Endothelial cell of umbilical vein (primary cell): ENCODE data around the gene KIAA0753. TPM values are rescaled to one million over a fixed set of nuclear protein-coding genes. Genes with fewer than 3 reads are reported as not detected.

Experiments used
- BruUV-seq: library from RNA; stranded (reverse); fragments of 400-500 nt; replicated peaks from 2 replicates; lab custom pipeline; 2021; lab: Mats Ljungman, UMichigan
- CTCF ChIA-PET: fragments of 300-600, 350-600 bp; sonication (Branson Sonifier 250); formaldehyde crosslinking; loops from one replicate; lab custom pipeline; 2021; ENCODE audit warnings: antibody characterized with exemption, inconsistent platforms; lab: Charles Lee
- POLR2A ChIA-PET: fragments of 300-600, 350-600 bp; sonication (Branson Sonifier 250); formaldehyde crosslinking; loops from one replicate; lab custom pipeline; 2021; ENCODE audit warnings: antibody characterized with exemption, inconsistent platforms; lab: Charles Lee
- DNase-seq: peaks from one replicate; pipeline ENCODE4 v3.0.0-alpha.2; 2011; ENCODE audit warnings: low read depth, low spot score
- FAIRE-seq: peaks from 2 replicates; lab custom pipeline; 2011; peaks lifted over from hg19 to GRCh38; lab: Jason Lieb, UNC
- H2AFZ ChIP-seq: 2 replicates; pipeline ENCODE4 v1.6.0; 2012; ENCODE audit warnings: low read depth, low read length, control low read depth, inconsistent platforms
- H3K27ac ChIP-seq: 2 replicates; pipeline ENCODE4 v1.5.1; 2011; ENCODE audit warnings: low read depth, mild to moderate bottlenecking, control low read depth, low read length, moderate library complexity; ENCODE audit not compliant: insufficient read depth
- H3K27me3 ChIP-seq, 2 experiments: 2 replicates each; pipeline versions ENCODE4 v1.6.0 to v1.6.1; 2011; ENCODE audit warnings: low read length in 2 of 2, mixed read lengths in 1 of 2; ENCODE audit not compliant: control insufficient read depth in 2 of 2, insufficient read depth in 2 of 2
- H3K36me3 ChIP-seq, 2 experiments: 2 replicates in 1 of 2; 3 replicates in 1 of 2; pipeline ENCODE4 v1.5.1; 2011; ENCODE audit warnings: low read length in 2 of 2, mild to moderate bottlenecking in 1 of 2, moderate library complexity in 1 of 2; ENCODE audit not compliant: control insufficient read depth in 2 of 2, insufficient read depth in 2 of 2; ENCODE audit errors: extremely low read depth in 1 of 2
- H3K4me1 ChIP-seq: 3 replicates; pipeline ENCODE4 v1.5.1; 2011; ENCODE audit warnings: mild to moderate bottlenecking, low read length; ENCODE audit not compliant: control insufficient read depth, insufficient read depth; ENCODE audit errors: extremely low read depth
- H3K4me2 ChIP-seq: 2 replicates; pipeline ENCODE4 v1.6.1; 2011; ENCODE audit warnings: low read length, control low read depth, mixed read lengths; ENCODE audit not compliant: insufficient read depth
- H3K4me3 ChIP-seq, 3 experiments: fragments of 200-600 bp in 1 of 3; sonication (generic), shearing (Covaris generic) in 1 of 3; replicated peaks in 1 of 3; 2 replicates each; pipeline ENCODE4 v1.5.1; 2011 to 2016; ENCODE audit warnings: control low read depth in 3 of 3, low read length in 3 of 3, mild to moderate bottlenecking in 2 of 3, inconsistent platforms in 1 of 3, low read depth in 1 of 3, moderate library complexity in 1 of 3; ENCODE audit not compliant: insufficient read depth in 1 of 3
- H3K79me2 ChIP-seq: 2 replicates; pipeline ENCODE4 v1.6.0; 2012; ENCODE audit warnings: low read length, inconsistent platforms; ENCODE audit not compliant: control insufficient read depth, insufficient read depth
- H3K9ac ChIP-seq: replicated peaks from 2 replicates; pipeline ENCODE3; 2011; ENCODE audit warnings: low read length, control low read depth; ENCODE audit not compliant: insufficient read depth; ENCODE audit errors: extremely low read depth
- H3K9me1 ChIP-seq: replicated peaks from 3 replicates; pipeline ENCODE4 v1.6.0; 2011; ENCODE audit warnings: mild to moderate bottlenecking, low read length; ENCODE audit not compliant: control insufficient read depth, insufficient read depth; ENCODE audit errors: extremely low read depth
- H3K9me3 ChIP-seq: replicated peaks from 2 replicates; pipeline ENCODE4 v1.5.1; 2012; ENCODE audit warnings: low read length, inconsistent platforms; ENCODE audit not compliant: control insufficient read depth, insufficient read depth
- H4K20me1 ChIP-seq: replicated peaks from 2 replicates; pipeline ENCODE3; 2011; ENCODE audit warnings: mild to moderate bottlenecking, low read length; ENCODE audit not compliant: control insufficient read depth, insufficient read depth; ENCODE audit errors: extremely low read depth
- EZH2 ChIP-seq: IDR thresholded peaks from 2 replicates; pipeline ENCODE4 v1.6.1; 2012; ENCODE audit warnings: borderline replicate concordance, low read depth, mild to moderate bottlenecking, moderate library complexity, low read length, inconsistent platforms; ENCODE audit not compliant: severe bottlenecking
- FOS ChIP-seq: IDR thresholded peaks from 2 replicates; pipeline ENCODE4 v1.6.1; 2011; ENCODE audit warnings: mild to moderate bottlenecking, low read length, moderate library complexity, borderline replicate concordance; ENCODE audit not compliant: insufficient read depth
- GATA2 ChIP-seq: IDR thresholded peaks from 2 replicates; pipeline ENCODE4 v1.7.0; 2011; ENCODE audit warnings: low read depth, mild to moderate bottlenecking, moderate library complexity, mixed read lengths, low read length; ENCODE audit not compliant: insufficient read length, insufficient read depth
- JUN ChIP-seq: IDR thresholded peaks from 2 replicates; pipeline ENCODE4 v1.6.1; 2011; ENCODE audit warnings: borderline replicate concordance, low read depth; ENCODE audit not compliant: insufficient read length, insufficient read depth
- MYC ChIP-seq: IDR thresholded peaks from one replicate; pipeline ENCODE4 v1.6.1; 2011; ENCODE audit warnings: mild to moderate bottlenecking, low read depth, low read length
- POLR2A ChIP-seq: IDR thresholded peaks from 2 replicates; pipeline ENCODE4 v1.6.1; 2012; ENCODE audit warnings: low read depth, mild to moderate bottlenecking, control low read depth, low read length
- POLR2AphosphoS5 ChIP-seq: IDR thresholded peaks from 2 replicates; pipeline ENCODE4 v1.6.1; 2012; ENCODE audit warnings: low read depth, mild to moderate bottlenecking, control low read depth, low read length, moderate library complexity; ENCODE audit not compliant: insufficient read depth
- dilution Hi-C: fragments of 300-500 bp; cut with MboI; formaldehyde crosslinking; loops from one replicate; pipeline ENCODE4 v1.15.0; 2019; ENCODE audit warnings: low sequenced_read_pairs; ENCODE audit not compliant: extremely low pct_ligation_motif_present
- intact Hi-C: fragments of 100-400 bp; cut with micrococcal nuclease; formaldehyde crosslinking; loops from one replicate; pipeline ENCODE4 v1.10.0; 2022
- polyA plus RNA-seq, 4 experiments: library from polyadenylated mRNA; depleted of rRNA in 3 of 4; stranded (reverse) in 3 of 4; unstranded in 1 of 4; fragments of >200 nt; gene quantifications; 2 replicates each; pipeline versions ENCODE4 v1.2.1 to v1.2.3, GENCODE V29; 2011 to 2012; ENCODE audit warnings: missing spikeins in 1 of 4
- total RNA-seq: library from RNA; stranded (reverse); gene quantifications from 2 replicates; pipeline ENCODE4 v1.2.3, GENCODE V29; 2021
- TF ChIP-seq, protein P1 (sequence below): IDR thresholded peaks from 2 replicates; pipeline ENCODE4 v1.6.1; 2011; ENCODE audit not compliant: insufficient read depth, insufficient read length
- TF ChIP-seq, protein P2 (sequence below), 2 donors: IDR thresholded peaks; 1 replicate in 1 of 2; 2 replicates in 1 of 2; pipeline ENCODE4 v1.5.1; 2011; ENCODE audit warnings: low read length in 2 of 2, mild to moderate bottlenecking in 2 of 2, moderate library complexity in 2 of 2, control low read depth in 1 of 2, inconsistent platforms in 1 of 2, low read depth in 1 of 2; ENCODE audit not compliant: insufficient read depth in 1 of 2; ENCODE audit errors: extremely low read depth in 1 of 2

KIAA0753 gene
- total and polyA plus RNA-seq, 2 donors (not counting 3 experiments of a cell fraction or from before 2014, with no cell fraction given), result 5.3 to 23.9 TPM

DNA sequence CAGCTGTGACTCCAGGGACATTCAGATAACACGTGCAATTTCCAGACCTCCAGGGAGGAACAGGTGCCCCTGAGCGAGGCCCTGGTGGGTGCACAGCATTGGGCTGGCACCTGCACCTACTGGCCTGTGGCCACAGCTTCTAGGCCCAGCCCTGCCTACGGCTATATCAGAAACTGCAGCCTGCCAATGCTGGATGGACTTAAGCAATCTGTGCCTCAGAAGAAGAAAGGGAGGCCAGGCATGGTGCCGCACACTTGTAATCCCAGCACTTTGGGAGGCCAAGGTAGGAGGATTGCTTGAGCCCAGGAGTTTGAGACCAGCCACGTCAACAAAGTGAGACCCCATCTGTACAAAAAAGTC lies 96.5 kb downstream of the KIAA0753 start:
- no peak overlapping the region for H3K4me3 ChIP-seq
- DNase-seq, result no peak
- H3K9me3 ChIP-seq, result no peaks in the 10 kb centered on the region
- intact Hi-C loops, result no loop called here
- ChIA-PET POLR2A (no interaction called here), CTCF (no interaction called here)
- no peak overlapping the region for H3K27ac ChIP-seq
- TF ChIP-seq GATA2 (no peak), JUN (no peak), MYC (no peak), POLR2AphosphoS5 (no peak), EZH2 (no peak), FOS (no peak), POLR2A (no peak)
- TF ChIP-seq, protein P1, sequence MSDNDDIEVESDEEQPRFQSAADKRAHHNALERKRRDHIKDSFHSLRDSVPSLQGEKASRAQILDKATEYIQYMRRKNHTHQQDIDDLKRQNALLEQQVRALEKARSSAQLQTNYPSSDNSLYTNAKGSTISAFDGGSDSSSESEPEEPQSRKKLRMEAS, result no peak
- TF ChIP-seq, protein P2, sequence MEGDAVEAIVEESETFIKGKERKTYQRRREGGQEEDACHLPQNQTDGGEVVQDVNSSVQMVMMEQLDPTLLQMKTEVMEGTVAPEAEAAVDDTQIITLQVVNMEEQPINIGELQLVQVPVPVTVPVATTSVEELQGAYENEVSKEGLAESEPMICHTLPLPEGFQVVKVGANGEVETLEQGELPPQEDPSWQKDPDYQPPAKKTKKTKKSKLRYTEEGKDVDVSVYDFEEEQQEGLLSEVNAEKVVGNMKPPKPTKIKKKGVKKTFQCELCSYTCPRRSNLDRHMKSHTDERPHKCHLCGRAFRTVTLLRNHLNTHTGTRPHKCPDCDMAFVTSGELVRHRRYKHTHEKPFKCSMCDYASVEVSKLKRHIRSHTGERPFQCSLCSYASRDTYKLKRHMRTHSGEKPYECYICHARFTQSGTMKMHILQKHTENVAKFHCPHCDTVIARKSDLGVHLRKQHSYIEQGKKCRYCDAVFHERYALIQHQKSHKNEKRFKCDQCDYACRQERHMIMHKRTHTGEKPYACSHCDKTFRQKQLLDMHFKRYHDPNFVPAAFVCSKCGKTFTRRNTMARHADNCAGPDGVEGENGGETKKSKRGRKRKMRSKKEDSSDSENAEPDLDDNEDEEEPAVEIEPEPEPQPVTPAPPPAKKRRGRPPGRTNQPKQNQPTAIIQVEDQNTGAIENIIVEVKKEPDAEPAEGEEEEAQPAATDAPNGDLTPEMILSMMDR (IDR thresholded peaks at IDR 0.05; ENCODE audit: extremely low read depth in 1 of 2, insufficient read depth in 1 of 2, low read depth in 1 of 2, low read length in 2 of 2), result no peak
- no peak for FAIRE-seq
- H4K20me1 ChIP-seq, result no peaks in the 10 kb centered on the region
- H2AFZ ChIP-seq, result no peak overlapping the region
- H3K9me1 ChIP-seq, result no peaks in the 10 kb centered on the region
- peaks cover 0 to 2% of the 10 kb centered on the region in 2 experiments for H3K27me3 ChIP-seq
- dilution Hi-C loops, result no loop called here
- no peak overlapping the region for H3K4me2 ChIP-seq
- BruUV-seq, result no TSS peak
- no peaks in the 10 kb centered on the region for H3K79me2 ChIP-seq
- H3K4me1 ChIP-seq, result no peaks in the 10 kb centered on the region
- no peak overlapping the region for H3K9ac ChIP-seq
- no peaks in the 10 kb centered on the region for H3K36me3 ChIP-seq
